ENCODE data around the gene TMEM212. TPM values are rescaled to one million over a fixed set of nuclear protein-coding genes. Genes with fewer than 3 reads are reported as not detected.

Gene TMEM212
- total and polyA plus RNA-seq, 2 donors (not counting 1 experiment from before 2014, with no cell fraction given), result not detected

- Histone ChIP-seq H3K27me3 (replicated peaks in 1 of 4; ENCODE audit: control extremely low read depth in 1 of 4, control insufficient read depth in 3 of 4, insufficient read depth in 4 of 4, low read length in 3 of 4) (no peaks in the 10 kb centered on the region), H3K79me2 (ENCODE audit: control insufficient read depth, insufficient read depth, low read length) (no peaks in the 10 kb centered on the region), H3K36me3 (replicated peaks in 1 of 2; ENCODE audit: control extremely low read depth in 1 of 2, control insufficient read depth in 1 of 2, extremely low read depth in 1 of 2, insufficient read depth in 2 of 2, low read length in 1 of 2) (no peaks in the 10 kb centered on the region), H4K20me1 (ENCODE audit: control insufficient read depth, insufficient read depth, low read length, poor library complexity, severe bottlenecking) (no peaks in the 10 kb centered on the region), H3K4me3 (ENCODE audit: control extremely low read depth in 1 of 5, extremely low read depth in 1 of 5, insufficient read depth in 1 of 5, low read depth in 2 of 5, low read length in 4 of 5) (no peak overlapping the region), H3K9me3 (ENCODE audit: control extremely low read depth in 1 of 3, control insufficient read depth in 2 of 3, insufficient read depth in 1 of 3, low read length in 2 of 3) (no peaks in the 10 kb centered on the region), H3K4me2 (replicated peaks; ENCODE audit: low read depth, low read length, poor library complexity, severe bottlenecking) (no peak overlapping the region), H3K9ac (ENCODE audit: low read length) (no peak overlapping the region), H2AFZ (ENCODE audit: insufficient read depth, low read depth, low read length, poor library complexity, severe bottlenecking) (no peak overlapping the region), H3K4me1 (ENCODE audit: control insufficient read depth in 2 of 2, insufficient read depth in 2 of 2, low read length in 2 of 2) (no peaks in the 10 kb centered on the region), H3K27ac (ENCODE audit: low read length in 2 of 2) (no peak overlapping the region)
- peaks cover 3% of the 10 kb centered on the region for H3K27me3 Mint-ChIP-seq
- ATAC-seq (ENCODE audit: low read depth) (no peak), DNase-seq (no peak)
- CTCF ChIA-PET, result interaction anchor here (1.1 kb wide), 1 partner anchor 649 kb away, joined by 3 read pairs; no protein-coding TSS in a partner anchor
- H3K4me1 Mint-ChIP-seq, result no peaks in the 10 kb centered on the region
- intact Hi-C loops (cut with micrococcal nuclease), result no loop called here
- H3K27ac Mint-ChIP-seq, result no peak overlapping the region
- H3K4me3 Mint-ChIP-seq, result no peak overlapping the region
- TF ChIP-seq EZH2 (IDR thresholded peaks at IDR 0.05; ENCODE audit: borderline replicate concordance, insufficient read depth, low read depth, low read length, poor library complexity, severe bottlenecking), result no peak
- TF ChIP-seq, protein P1, sequence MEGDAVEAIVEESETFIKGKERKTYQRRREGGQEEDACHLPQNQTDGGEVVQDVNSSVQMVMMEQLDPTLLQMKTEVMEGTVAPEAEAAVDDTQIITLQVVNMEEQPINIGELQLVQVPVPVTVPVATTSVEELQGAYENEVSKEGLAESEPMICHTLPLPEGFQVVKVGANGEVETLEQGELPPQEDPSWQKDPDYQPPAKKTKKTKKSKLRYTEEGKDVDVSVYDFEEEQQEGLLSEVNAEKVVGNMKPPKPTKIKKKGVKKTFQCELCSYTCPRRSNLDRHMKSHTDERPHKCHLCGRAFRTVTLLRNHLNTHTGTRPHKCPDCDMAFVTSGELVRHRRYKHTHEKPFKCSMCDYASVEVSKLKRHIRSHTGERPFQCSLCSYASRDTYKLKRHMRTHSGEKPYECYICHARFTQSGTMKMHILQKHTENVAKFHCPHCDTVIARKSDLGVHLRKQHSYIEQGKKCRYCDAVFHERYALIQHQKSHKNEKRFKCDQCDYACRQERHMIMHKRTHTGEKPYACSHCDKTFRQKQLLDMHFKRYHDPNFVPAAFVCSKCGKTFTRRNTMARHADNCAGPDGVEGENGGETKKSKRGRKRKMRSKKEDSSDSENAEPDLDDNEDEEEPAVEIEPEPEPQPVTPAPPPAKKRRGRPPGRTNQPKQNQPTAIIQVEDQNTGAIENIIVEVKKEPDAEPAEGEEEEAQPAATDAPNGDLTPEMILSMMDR (IDR thresholded peaks at IDR 0.05), result no peak
- H3K9me3 Mint-ChIP-seq (ENCODE audit: insufficient read depth), result no peaks in the 10 kb centered on the region
- POLR2A ChIA-PET, result no interaction called here
- WGBS (ENCODE audit: insufficient coverage), result 80% methylated on average over 1 of the region's 2 CpGs
Measured at GRCh38 chr3:171835613-171836012, 7.5 kb upstream of the TMEM212 start.

DNA sequence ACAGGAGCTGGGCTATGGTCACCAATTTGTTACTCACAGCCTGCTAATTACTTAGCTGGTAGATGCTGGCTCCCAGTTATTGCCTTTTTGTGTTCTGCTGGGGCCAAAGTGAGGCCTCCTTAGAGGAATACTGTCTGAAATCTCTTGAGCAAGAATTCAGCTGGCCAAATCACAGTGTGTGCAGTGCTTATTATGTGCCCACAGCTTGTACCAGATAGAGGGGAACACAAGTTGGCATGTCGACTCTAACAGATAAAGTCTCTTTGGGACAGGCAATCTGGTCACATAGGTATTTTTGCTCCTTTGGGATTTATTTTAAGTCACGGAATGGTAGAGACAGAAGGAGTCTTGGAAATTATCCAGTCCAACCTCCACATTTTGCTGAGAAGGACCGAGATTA lies 6.3 kb upstream of the TMEM212 start:
- H3K9ac ChIP-seq (ENCODE audit: low read length), result no peak overlapping the region
- no peak overlapping the region for H3K4me3 ChIP-seq (ENCODE audit: control extremely low read depth in 1 of 5, extremely low read depth in 1 of 5, insufficient read depth in 1 of 5, low read depth in 2 of 5, low read length in 4 of 5)
- H3K9me3 ChIP-seq (ENCODE audit: control extremely low read depth in 1 of 3, control insufficient read depth in 2 of 3, insufficient read depth in 1 of 3, low read length in 2 of 3), result no peaks in the 10 kb centered on the region
- H3K36me3 ChIP-seq (replicated peaks in 1 of 2; ENCODE audit: control extremely low read depth in 1 of 2, control insufficient read depth in 1 of 2, extremely low read depth in 1 of 2, insufficient read depth in 2 of 2, low read length in 1 of 2), result no peaks in the 10 kb centered on the region
- CTCF ChIA-PET, result no interaction called here
- no peak overlapping the region for H2AFZ ChIP-seq (ENCODE audit: insufficient read depth, low read depth, low read length, poor library complexity, severe bottlenecking)
- intact Hi-C loops (cut with micrococcal nuclease), result no loop called here
- H3K9me3 Mint-ChIP-seq (ENCODE audit: insufficient read depth), result no peaks in the 10 kb centered on the region
- H3K27ac Mint-ChIP-seq, result no peak overlapping the region
- no peaks in the 10 kb centered on the region for H3K4me1 Mint-ChIP-seq
- no peaks in the 10 kb centered on the region for H3K4me1 ChIP-seq (ENCODE audit: control insufficient read depth in 2 of 2, insufficient read depth in 2 of 2, low read length in 2 of 2)
- ATAC-seq (ENCODE audit: low read depth) (no peak), DNase-seq (no peak)
- WGBS (ENCODE audit: insufficient coverage), result 82% methylated on average over 2 of the region's 3 CpGs
- H3K4me2 ChIP-seq (replicated peaks; ENCODE audit: low read depth, low read length, poor library complexity, severe bottlenecking), result no peak overlapping the region
- no peak overlapping the region for H3K4me3 Mint-ChIP-seq
- H3K27ac ChIP-seq (ENCODE audit: low read length in 2 of 2), result no peak overlapping the region
- no peaks in the 10 kb centered on the region for H3K79me2 ChIP-seq (ENCODE audit: control insufficient read depth, insufficient read depth, low read length)
- H4K20me1 ChIP-seq (ENCODE audit: control insufficient read depth, insufficient read depth, low read length, poor library complexity, severe bottlenecking), result no peaks in the 10 kb centered on the region
- TF ChIP-seq, protein P1 (IDR thresholded peaks at IDR 0.05), result no peak
- TF ChIP-seq EZH2 (IDR thresholded peaks at IDR 0.05; ENCODE audit: borderline replicate concordance, insufficient read depth, low read depth, low read length, poor library complexity, severe bottlenecking), result no peak
- POLR2A ChIA-PET, result no interaction called here
- H3K27me3 ChIP-seq (replicated peaks in 1 of 4; ENCODE audit: control extremely low read depth in 1 of 4, control insufficient read depth in 3 of 4, insufficient read depth in 4 of 4, low read length in 3 of 4), result no peaks in the 10 kb centered on the region
- no peaks in the 10 kb centered on the region for H3K27me3 Mint-ChIP-seq
